K562 (cell line): ENCODE data around the gene HYI.

Source experiments
- CBX3 ChIP-seq, 2 experiments: IDR thresholded peaks; 1 replicate in 1 of 2; 2 replicates in 1 of 2; pipeline ENCODE4 v1.6.1; 2012; ENCODE audit warnings: inconsistent platforms in 2 of 2, low read length in 2 of 2, borderline replicate concordance in 1 of 2, control low read depth in 1 of 2
- FOXJ3 ChIP-seq: sonication (generic); formaldehyde crosslinking; IDR thresholded peaks from 2 replicates; pipeline ENCODE4 v1.4.0; 2020; ENCODE audit warnings: mild to moderate bottlenecking, missing genetic modification reagents
- KDM4B ChIP-seq, 2 experiments: fragments of 450-650 bp in 1 of 2; sonication (generic) in 1 of 2; IDR thresholded peaks; 2 replicates each; pipeline ENCODE4 v1.6.1; 2016 to 2017; ENCODE audit warnings: borderline replicate concordance in 2 of 2, antibody characterized with exemption in 1 of 2, low read depth in 1 of 2, mild to moderate bottlenecking in 1 of 2
- POLR2A ChIP-seq: fragments of 450-650 bp; conservative IDR thresholded peaks from 2 replicates; pipeline ENCODE4 v1.6.1; 2016
- TF ChIP-seq, protein P1 (sequence below), 3 experiments: IDR thresholded peaks in 2 of 3; conservative IDR thresholded peaks in 1 of 3; 2 replicates each; pipeline ENCODE4 v1.5.1; 2011 to 2012; ENCODE audit warnings: low read length in 3 of 3, mild to moderate bottlenecking in 3 of 3, control low read depth in 2 of 3, improper control_type of control experiment in 1 of 3, inconsistent platforms in 1 of 3, low read depth in 1 of 3, mixed read lengths in 1 of 3, moderate library complexity in 1 of 3; ENCODE audit not compliant: insufficient read depth in 2 of 3
- TF ChIP-seq, protein P2 (sequence below): sonication (generic); formaldehyde crosslinking; IDR thresholded peaks from 2 replicates; pipeline ENCODE4 v1.8.1; 2023; ENCODE audit warnings: missing genetic modification reagents, mild to moderate bottlenecking, borderline replicate concordance
- TF ChIP-seq, protein P3 (sequence below): fragments of 450-650 bp; IDR thresholded peaks from 2 replicates; pipeline ENCODE4 v1.6.1; 2016; ENCODE audit warnings: antibody characterized with exemption

DNA sequence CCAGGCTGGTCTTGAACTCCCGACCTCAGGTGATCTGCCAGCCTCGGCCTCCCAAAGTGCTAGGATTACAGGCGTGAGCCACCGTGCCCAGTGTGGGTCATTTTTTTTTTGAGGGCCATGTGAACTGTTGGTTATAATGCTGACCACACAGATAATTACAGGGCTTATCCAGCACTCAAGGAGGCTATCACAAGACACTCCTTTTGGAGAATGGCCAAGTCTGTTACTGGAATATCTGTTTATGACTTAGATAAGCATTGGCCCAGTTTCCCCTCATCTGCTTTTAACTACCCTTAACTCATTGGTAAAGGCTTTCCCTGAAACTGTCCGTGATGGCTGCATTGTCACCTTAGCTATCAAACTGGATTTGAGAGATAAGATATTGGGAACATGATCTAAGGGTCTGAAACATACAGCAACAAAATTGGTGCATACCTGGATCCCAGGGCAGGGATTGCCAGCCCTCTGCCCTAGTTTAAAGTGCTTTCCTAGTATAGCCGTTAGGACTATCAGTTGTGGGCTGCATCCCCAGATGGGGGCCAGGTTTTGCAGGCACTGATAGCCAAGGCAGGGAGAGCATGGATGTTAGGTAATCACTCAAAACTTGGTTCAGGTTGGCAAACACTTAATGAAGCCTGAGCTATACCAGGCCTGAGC lies 48.4 kb downstream of the HYI start:
- TF ChIP-seq FOXJ3: no peak
- no peak for TF ChIP-seq CBX3 (IDR thresholded peaks at IDR 0.05; ENCODE audit: borderline replicate concordance in 1 of 2, low read length in 2 of 2)
- TF ChIP-seq, protein P1, sequence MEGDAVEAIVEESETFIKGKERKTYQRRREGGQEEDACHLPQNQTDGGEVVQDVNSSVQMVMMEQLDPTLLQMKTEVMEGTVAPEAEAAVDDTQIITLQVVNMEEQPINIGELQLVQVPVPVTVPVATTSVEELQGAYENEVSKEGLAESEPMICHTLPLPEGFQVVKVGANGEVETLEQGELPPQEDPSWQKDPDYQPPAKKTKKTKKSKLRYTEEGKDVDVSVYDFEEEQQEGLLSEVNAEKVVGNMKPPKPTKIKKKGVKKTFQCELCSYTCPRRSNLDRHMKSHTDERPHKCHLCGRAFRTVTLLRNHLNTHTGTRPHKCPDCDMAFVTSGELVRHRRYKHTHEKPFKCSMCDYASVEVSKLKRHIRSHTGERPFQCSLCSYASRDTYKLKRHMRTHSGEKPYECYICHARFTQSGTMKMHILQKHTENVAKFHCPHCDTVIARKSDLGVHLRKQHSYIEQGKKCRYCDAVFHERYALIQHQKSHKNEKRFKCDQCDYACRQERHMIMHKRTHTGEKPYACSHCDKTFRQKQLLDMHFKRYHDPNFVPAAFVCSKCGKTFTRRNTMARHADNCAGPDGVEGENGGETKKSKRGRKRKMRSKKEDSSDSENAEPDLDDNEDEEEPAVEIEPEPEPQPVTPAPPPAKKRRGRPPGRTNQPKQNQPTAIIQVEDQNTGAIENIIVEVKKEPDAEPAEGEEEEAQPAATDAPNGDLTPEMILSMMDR (IDR thresholded peaks at IDR 0.05 in 2 of 3, conservative IDR thresholded peaks at IDR 0.05 in 1 of 3; ENCODE audit: insufficient read depth in 2 of 3, low read depth in 1 of 3, low read length in 3 of 3): no peak
- TF ChIP-seq, protein P2, sequence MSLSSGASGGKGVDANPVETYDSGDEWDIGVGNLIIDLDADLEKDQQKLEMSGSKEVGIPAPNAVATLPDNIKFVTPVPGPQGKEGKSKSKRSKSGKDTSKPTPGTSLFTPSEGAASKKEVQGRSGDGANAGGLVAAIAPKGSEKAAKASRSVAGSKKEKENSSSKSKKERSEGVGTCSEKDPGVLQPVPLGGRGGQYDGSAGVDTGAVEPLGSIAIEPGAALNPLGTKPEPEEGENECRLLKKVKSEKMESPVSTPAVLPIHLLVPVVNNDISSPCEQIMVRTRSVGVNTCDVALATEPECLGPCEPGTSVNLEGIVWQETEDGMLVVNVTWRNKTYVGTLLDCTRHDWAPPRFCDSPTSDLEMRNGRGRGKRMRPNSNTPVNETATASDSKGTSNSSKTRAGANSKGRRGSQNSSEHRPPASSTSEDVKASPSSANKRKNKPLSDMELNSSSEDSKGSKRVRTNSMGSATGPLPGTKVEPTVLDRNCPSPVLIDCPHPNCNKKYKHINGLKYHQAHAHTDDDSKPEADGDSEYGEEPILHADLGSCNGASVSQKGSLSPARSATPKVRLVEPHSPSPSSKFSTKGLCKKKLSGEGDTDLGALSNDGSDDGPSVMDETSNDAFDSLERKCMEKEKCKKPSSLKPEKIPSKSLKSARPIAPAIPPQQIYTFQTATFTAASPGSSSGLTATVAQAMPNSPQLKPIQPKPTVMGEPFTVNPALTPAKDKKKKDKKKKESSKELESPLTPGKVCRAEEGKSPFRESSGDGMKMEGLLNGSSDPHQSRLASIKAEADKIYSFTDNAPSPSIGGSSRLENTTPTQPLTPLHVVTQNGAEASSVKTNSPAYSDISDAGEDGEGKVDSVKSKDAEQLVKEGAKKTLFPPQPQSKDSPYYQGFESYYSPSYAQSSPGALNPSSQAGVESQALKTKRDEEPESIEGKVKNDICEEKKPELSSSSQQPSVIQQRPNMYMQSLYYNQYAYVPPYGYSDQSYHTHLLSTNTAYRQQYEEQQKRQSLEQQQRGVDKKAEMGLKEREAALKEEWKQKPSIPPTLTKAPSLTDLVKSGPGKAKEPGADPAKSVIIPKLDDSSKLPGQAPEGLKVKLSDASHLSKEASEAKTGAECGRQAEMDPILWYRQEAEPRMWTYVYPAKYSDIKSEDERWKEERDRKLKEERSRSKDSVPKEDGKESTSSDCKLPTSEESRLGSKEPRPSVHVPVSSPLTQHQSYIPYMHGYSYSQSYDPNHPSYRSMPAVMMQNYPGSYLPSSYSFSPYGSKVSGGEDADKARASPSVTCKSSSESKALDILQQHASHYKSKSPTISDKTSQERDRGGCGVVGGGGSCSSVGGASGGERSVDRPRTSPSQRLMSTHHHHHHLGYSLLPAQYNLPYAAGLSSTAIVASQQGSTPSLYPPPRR (CRISPR knock-in tag): peak; percentile 96; the same call in 1 of the 2 replicates
- TF ChIP-seq, protein P3, sequence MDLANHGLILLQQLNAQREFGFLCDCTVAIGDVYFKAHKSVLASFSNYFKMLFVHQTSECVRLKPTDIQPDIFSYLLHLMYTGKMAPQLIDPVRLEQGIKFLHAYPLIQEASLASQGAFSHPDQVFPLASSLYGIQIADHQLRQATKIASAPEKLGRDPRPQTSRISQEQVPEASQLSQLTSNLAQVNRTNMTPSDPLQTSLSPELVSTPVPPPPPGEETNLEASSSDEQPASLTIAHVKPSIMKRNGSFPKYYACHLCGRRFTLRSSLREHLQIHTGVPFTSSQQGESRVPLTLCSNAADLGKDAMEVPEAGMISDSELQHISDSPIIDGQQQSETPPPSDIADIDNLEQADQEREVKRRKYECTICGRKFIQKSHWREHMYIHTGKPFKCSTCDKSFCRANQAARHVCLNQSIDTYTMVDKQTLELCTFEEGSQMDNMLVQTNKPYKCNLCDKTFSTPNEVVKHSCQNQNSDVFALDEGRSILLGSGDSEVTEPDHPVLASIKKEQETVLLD: no peak
- TF ChIP-seq KDM4B (IDR thresholded peaks at IDR 0.05; ENCODE audit: borderline replicate concordance in 2 of 2, low read depth in 1 of 2): no peak
- TF ChIP-seq POLR2A: no peak
